Measurements from ENCODE around the gene AUTS2.

AUTS2 gene

DNA sequence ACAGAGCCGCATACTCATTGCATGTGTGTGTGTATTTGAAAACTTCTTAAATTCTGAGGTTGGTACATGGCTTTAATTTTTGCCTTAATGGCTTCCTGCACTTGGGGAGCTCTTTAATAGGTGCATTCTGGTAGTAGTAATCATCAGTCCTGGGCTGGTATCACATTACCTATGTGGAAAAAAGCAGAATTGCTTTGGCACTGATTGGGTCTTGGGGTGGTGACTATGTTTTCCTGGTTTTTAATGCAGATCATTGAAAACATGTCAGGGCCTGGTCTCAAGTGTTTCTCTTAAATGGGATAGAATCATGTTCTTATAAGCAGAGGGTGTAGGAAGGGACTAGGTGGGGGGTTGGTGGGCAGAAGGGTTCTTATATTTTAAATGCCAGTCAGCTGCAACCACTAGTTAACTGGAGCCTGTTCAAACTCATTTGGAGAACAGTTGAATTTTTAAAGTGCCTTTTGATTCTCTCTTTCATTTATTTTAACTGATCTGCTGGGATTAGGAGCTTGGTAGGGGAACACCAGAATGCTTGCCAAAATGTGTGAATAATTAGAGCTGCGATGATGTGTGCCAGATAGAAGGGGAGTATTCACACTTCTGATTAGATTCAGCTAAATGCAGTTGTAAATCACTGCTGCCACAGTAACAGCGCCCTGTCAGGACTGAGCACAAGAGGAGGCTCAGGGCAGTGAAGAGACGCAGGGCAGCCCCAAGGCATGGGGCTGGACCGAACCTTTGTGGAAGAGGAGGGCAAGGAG lies 900.1 kb downstream of the AUTS2 start:
- POLR2A ChIA-PET, result interaction anchor here (1.5 kb wide), 1 partner anchor 22 kb away, joined by 5 read pairs; no protein-coding TSS in a partner anchor
- peaks cover 4% of the 10 kb centered on the region; the same call in 1 of the 2 replicates for H3K4me1 ChIP-seq (ENCODE audit: control insufficient read depth, insufficient read depth, low read length)
- H3K36me3 ChIP-seq (ENCODE audit: control insufficient read depth in 2 of 2, insufficient read depth in 1 of 2, low read length in 2 of 2), result peaks cover 0 to 3% of the 10 kb centered on the region in 2 experiments; a peak in 1 of 3 replicates
- TF ChIP-seq YY2 (tag by site-specific recombination; IDR thresholded peaks at IDR 0.05), result no peak
- TF ChIP-seq WT1 (tag by site-specific recombination; IDR thresholded peaks at IDR 0.05), result 0 out of 2 replicates have a peak, but pooled peaks have one; percentile 19
- no peak overlapping the region for H3K4me3 ChIP-seq (ENCODE audit: low read depth, low read length)
- CTCF ChIA-PET, result interaction anchor here (0.6 kb wide), 2 partner anchors 16 to 210 kb away, joined by 3 to 4 read pairs; no protein-coding TSS in a partner anchor
- H3K27ac ChIP-seq (ENCODE audit: extremely low read depth, low read depth, low read length), result no peak overlapping the region
- no peaks in the 10 kb centered on the region for H3K9me3 ChIP-seq (ENCODE audit: control insufficient read depth, insufficient read depth, low read depth, low read length)

- Histone ChIP-seq H3K4me3 (ENCODE audit: low read depth, low read length) (no peak overlapping the region), H3K27ac (ENCODE audit: extremely low read depth, low read depth, low read length) (no peak overlapping the region), H3K9me3 (ENCODE audit: control insufficient read depth, insufficient read depth, low read depth, low read length) (no peaks in the 10 kb centered on the region), H3K4me1 (ENCODE audit: control insufficient read depth, insufficient read depth, low read length) (no peaks in the 10 kb centered on the region), H3K36me3 (ENCODE audit: control insufficient read depth in 2 of 2, insufficient read depth in 1 of 2, low read length in 2 of 2) (peaks cover 0 to 3% of the 10 kb centered on the region in 2 experiments; a peak in 1 of 3 replicates)
- ChIA-PET POLR2A (no interaction called here), CTCF (no interaction called here)
- TF ChIP-seq PRDM4 (tag by site-specific recombination; IDR thresholded peaks at IDR 0.05), result no peak
- TF ChIP-seq SCRT2 (tag by site-specific recombination; IDR thresholded peaks at IDR 0.05), result peak; percentile 71
- no peak for TF ChIP-seq ZFP41 (tag by site-specific recombination; IDR thresholded peaks at IDR 0.05; ENCODE audit: borderline replicate concordance)
- TF ChIP-seq TCF7L2 (IDR thresholded peaks at IDR 0.05; ENCODE audit: borderline replicate concordance, low read depth, low read length), result no peak
Measured at GRCh38 chr7:70500261-70500660, 902.0 kb downstream of the AUTS2 start.

DNA sequence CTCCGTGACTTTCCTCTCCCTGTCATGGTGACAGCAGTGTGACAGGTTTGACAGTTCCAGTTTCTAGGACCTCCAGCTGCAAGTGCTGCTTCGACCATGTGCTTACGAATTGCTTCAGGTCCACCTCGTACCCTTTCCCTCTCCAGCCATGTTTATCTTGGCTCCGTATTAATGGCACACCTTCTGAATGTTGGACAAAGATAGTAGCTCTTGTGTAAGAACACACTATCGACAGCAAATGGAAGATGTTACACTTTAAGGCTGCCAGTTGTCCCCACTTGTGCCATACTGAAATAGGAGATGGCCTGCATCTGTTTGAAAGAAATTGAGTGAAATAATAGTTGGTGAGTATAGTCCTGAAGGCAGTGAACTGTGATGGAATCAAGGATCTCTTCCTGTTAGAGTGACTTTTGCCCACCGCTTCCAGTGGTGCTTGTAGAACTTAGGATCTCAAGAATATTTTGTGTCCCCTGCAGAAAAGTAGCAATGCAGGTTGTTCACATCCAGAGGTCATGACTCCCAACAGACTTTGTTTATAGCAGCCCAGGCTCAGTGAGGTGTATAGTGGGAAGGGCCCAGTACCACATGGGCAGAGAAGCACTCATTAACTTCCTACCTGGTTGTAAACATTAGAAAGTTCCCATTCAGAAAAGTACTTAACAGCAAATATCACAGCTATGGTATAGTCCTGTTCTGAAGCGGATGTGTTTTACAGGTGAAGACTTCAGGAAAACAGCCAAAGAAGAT lies 904.0 kb downstream of the AUTS2 start:
- TF ChIP-seq ZNF488 (tag by site-specific recombination; IDR thresholded peaks at IDR 0.05) (no peak), GFI1B (tag by site-specific recombination; IDR thresholded peaks at IDR 0.05) (no peak), KLF8 (tag by site-specific recombination; IDR thresholded peaks at IDR 0.05) (no peak), ZNF670 (tag by site-specific recombination; IDR thresholded peaks at IDR 0.05; ENCODE audit: low read depth) (no peak), ZNF23 (tag by site-specific recombination; IDR thresholded peaks at IDR 0.05; ENCODE audit: borderline replicate concordance) (no peak), ZNF26 (tag by site-specific recombination; IDR thresholded peaks at IDR 0.05) (no peak), ZNF37A (tag by site-specific recombination; IDR thresholded peaks at IDR 0.05) (no peak), HIC1 (tag by site-specific recombination; IDR thresholded peaks at IDR 0.05) (no peak), SALL2 (tag by site-specific recombination; IDR thresholded peaks at IDR 0.05; ENCODE audit: borderline replicate concordance) (no peak)
- POLR2A ChIA-PET, result no interaction called here
- Histone ChIP-seq H3K9me3 (ENCODE audit: control insufficient read depth, insufficient read depth, low read depth, low read length) (no peaks in the 10 kb centered on the region), H3K4me3 (ENCODE audit: low read depth, low read length) (no peak overlapping the region), H3K36me3 (ENCODE audit: control insufficient read depth in 2 of 2, insufficient read depth in 1 of 2, low read length in 2 of 2) (no peaks in the 10 kb centered on the region), H3K4me1 (ENCODE audit: control insufficient read depth, insufficient read depth, low read length) (no peaks in the 10 kb centered on the region), H3K27ac (ENCODE audit: extremely low read depth, low read depth, low read length) (no peak overlapping the region)
- CTCF ChIA-PET, result no interaction called here
